Caco-2 (cell line): ENCODE measurements around the gene CFAP53. TPM values are rescaled to one million over a fixed set of nuclear protein-coding genes. Genes with fewer than 3 reads are reported as not detected.

Source experiments
- BruUV-seq: library from RNA; stranded (reverse); fragments of 400-500 nt; replicated peaks from 2 replicates; lab custom pipeline; 2021; lab: Mats Ljungman, UMichigan
- CTCF ChIA-PET: fragments of 300-600 bp; sonication (Branson Sonifier 250); formaldehyde crosslinking; loops from one replicate; lab custom pipeline; 2022; ENCODE audit warnings: antibody characterized with exemption; lab: Charles Lee
- POLR2A ChIA-PET: fragments of 300-600 bp; sonication (Branson Sonifier 250); formaldehyde crosslinking; loops from one replicate; lab custom pipeline; 2022; ENCODE audit warnings: antibody characterized with exemption; lab: Charles Lee
- DNase-seq, 2 experiments: peaks; one replicate each; pipeline versions ENCODE4 v3.0.0 to v3.0.0-alpha.2; 2020 to 2022
- H3K27me3 ChIP-seq: replicated peaks from 2 replicates; pipeline ENCODE4 v1.6.0; 2011; ENCODE audit warnings: low read length; ENCODE audit not compliant: control insufficient read depth, insufficient read depth
- H3K36me3 ChIP-seq: 2 replicates; pipeline ENCODE4 v1.5.1; 2011; ENCODE audit warnings: low read length; ENCODE audit not compliant: control insufficient read depth, insufficient read depth
- H3K4me1 ChIP-seq: fragments of 250-450 bp; sonication (Bioruptor Pico); 2 replicates; pipeline ENCODE4 v1.5.1; 2020; ENCODE audit warnings: mild to moderate bottlenecking
- H3K4me3 ChIP-seq: 2 replicates; pipeline ENCODE4 v1.5.1; 2011; ENCODE audit warnings: low read depth, mild to moderate bottlenecking, control low read depth, low read length
- H3K9me3 ChIP-seq: fragments of 250-450 bp; sonication (Bioruptor Pico); 2 replicates; pipeline ENCODE4 v1.5.1; 2020; ENCODE audit warnings: mild to moderate bottlenecking, moderate library complexity
- H3K27ac Mint-ChIP-seq: one replicate; pipeline ENCODE4 v1.8.0; 2022; ENCODE audit warnings: mixed read lengths; ENCODE audit not compliant: unreplicated experiment
- H3K27me3 Mint-ChIP-seq: one replicate; pipeline ENCODE4 v1.8.0; 2022; ENCODE audit warnings: mixed read lengths; ENCODE audit not compliant: insufficient read depth, unreplicated experiment
- H3K36me3 Mint-ChIP-seq: one replicate; pipeline ENCODE4 v1.8.0; 2022; ENCODE audit warnings: mild to moderate bottlenecking, mixed read lengths; ENCODE audit not compliant: insufficient read depth, unreplicated experiment
- H3K4me1 Mint-ChIP-seq: one replicate; pipeline ENCODE4 v1.8.0; 2022; ENCODE audit warnings: low read depth, mixed read lengths; ENCODE audit not compliant: unreplicated experiment
- H3K4me3 Mint-ChIP-seq: one replicate; pipeline ENCODE4 v1.8.0; 2022; ENCODE audit warnings: mild to moderate bottlenecking, moderate library complexity, mixed read lengths; ENCODE audit not compliant: unreplicated experiment
- H3K9me3 Mint-ChIP-seq: one replicate; pipeline ENCODE4 v1.8.0; 2022; ENCODE audit warnings: mixed read lengths; ENCODE audit not compliant: unreplicated experiment
- CTCF ChIP-seq, 2 experiments: fragments of 200-600 bp in 1 of 2; IDR thresholded peaks; 1 replicate in 1 of 2; 2 replicates in 1 of 2; pipeline versions ENCODE4 v1.5.1 to v1.8.0; 2011 to 2022; ENCODE audit warnings: antibody characterized with exemption in 1 of 2, control low read depth in 1 of 2, inconsistent platforms in 1 of 2, low read depth in 1 of 2, low read length in 1 of 2, mild to moderate bottlenecking in 1 of 2, moderate library complexity in 1 of 2; ENCODE audit not compliant: insufficient read depth in 1 of 2, severe bottlenecking in 1 of 2, unreplicated experiment in 1 of 2
- intact Hi-C: fragments of 100-400 bp; cut with micrococcal nuclease; formaldehyde crosslinking; loops from one replicate; pipeline ENCODE4 v1.10.0; 2022; ENCODE audit not compliant: unreplicated experiment
- total RNA-seq: library from RNA; stranded (reverse); gene quantifications from 2 replicates; pipeline ENCODE4 v1.2.3, GENCODE V29; 2022

CFAP53 gene
- total RNA-seq, 1 experiment from 2014 or later: not detected

- no peaks in the 10 kb centered on the region for H3K9me3 ChIP-seq
- peaks cover 15% of the 10 kb centered on the region for H3K36me3 Mint-ChIP-seq
- BruUV-seq: no TSS peak
- H3K27me3 ChIP-seq: no peaks in the 10 kb centered on the region
- H3K4me1 Mint-ChIP-seq: peaks cover 12% of the 10 kb centered on the region
- no peak for TF ChIP-seq CTCF (IDR thresholded peaks at IDR 0.05; ENCODE audit: insufficient read depth in 1 of 2, low read depth in 1 of 2, low read length in 1 of 2, severe bottlenecking in 1 of 2, unreplicated experiment in 1 of 2)
- CTCF ChIA-PET: interaction anchor here (1.9 kb wide), 1 partner anchor 76 kb away, joined by 11 read pairs; no protein-coding TSS in a partner anchor
- no peaks in the 10 kb centered on the region for H3K4me1 ChIP-seq
- intact Hi-C loops: no loop called here
- peak within 1 kb of the TSS; percentile 56 for H3K4me3 ChIP-seq
- peak within 1 kb of the TSS; percentile 94 for H3K27ac Mint-ChIP-seq
- no peaks in the 10 kb centered on the region; the same call in none of the 2 replicates for H3K36me3 ChIP-seq
- H3K4me3 Mint-ChIP-seq: peak within 1 kb of the TSS; percentile 86
- no peaks in the 10 kb centered on the region for H3K9me3 Mint-ChIP-seq
- DNase-seq: peak; percentile 88 to 91
- H3K27me3 Mint-ChIP-seq: no peaks in the 10 kb centered on the region
- POLR2A ChIA-PET: interaction anchor here (0.6 kb wide), 1 partner anchor 383 kb away, joined by 4 read pairs; no protein-coding TSS in a partner anchor
Measured at GRCh38 chr18:50281295-50281971, 15.1 kb upstream of the CFAP53 start, which contains the start of gene MBD1. Gene MBD1, minus strand, starts transcription at chr18:50281523. Its CDS starts 1,531 bp downstream, at chr18:50279992.

- Histone ChIP-seq H3K27me3 (no peaks in the 10 kb centered on the region), H3K36me3 (no peaks in the 10 kb centered on the region; the same call in none of the 2 replicates), H3K4me1 (no peaks in the 10 kb centered on the region), H3K4me3 (peak overlapping the region; percentile 56), H3K9me3 (no peaks in the 10 kb centered on the region)
- H3K4me3 Mint-ChIP-seq: peak overlapping the region; percentile 86
- BruUV-seq: no TSS peak
- no peak for DNase-seq
- intact Hi-C loops: no loop called here
- peak overlapping the region; percentile 94 for H3K27ac Mint-ChIP-seq
- peaks cover 12% of the 10 kb centered on the region for H3K4me1 Mint-ChIP-seq
- peaks cover 15% of the 10 kb centered on the region for H3K36me3 Mint-ChIP-seq
- ChIA-PET POLR2A (no interaction called here), CTCF (interaction anchor here (1.9 kb wide), 1 partner anchor 77 kb away, joined by 11 read pairs; no protein-coding TSS in a partner anchor)
- H3K9me3 Mint-ChIP-seq: no peaks in the 10 kb centered on the region
- no peak for TF ChIP-seq CTCF (IDR thresholded peaks at IDR 0.05; ENCODE audit: insufficient read depth in 1 of 2, low read depth in 1 of 2, low read length in 1 of 2, severe bottlenecking in 1 of 2, unreplicated experiment in 1 of 2)
- H3K27me3 Mint-ChIP-seq: no peaks in the 10 kb centered on the region
Measured at GRCh38 chr18:50280707-50281294, 14.5 kb upstream of the CFAP53 start.

GRCh38 chr18:50279752-50280151 is 13.5 kb upstream of the CFAP53 start:
- no peak for DNase-seq
- Mint-ChIP-seq H3K27ac (peak overlapping the region; percentile 94), H3K4me1 (peaks cover 12% of the 10 kb centered on the region), H3K36me3 (peaks cover 26% of the 10 kb centered on the region), H3K27me3 (no peaks in the 10 kb centered on the region), H3K4me3 (peak overlapping the region; percentile 86), H3K9me3 (no peaks in the 10 kb centered on the region)
- ChIA-PET CTCF (no interaction called here), POLR2A (no interaction called here)
- H3K9me3 ChIP-seq: no peaks in the 10 kb centered on the region
- BruUV-seq: no TSS peak
- intact Hi-C loops: no loop called here
- no peaks in the 10 kb centered on the region for H3K4me1 ChIP-seq
- TF ChIP-seq CTCF (IDR thresholded peaks at IDR 0.05; ENCODE audit: insufficient read depth in 1 of 2, low read depth in 1 of 2, low read length in 1 of 2, severe bottlenecking in 1 of 2, unreplicated experiment in 1 of 2): no peak
- H3K4me3 ChIP-seq: 0 out of 2 replicates have a peak overlapping the region, but pooled peaks have one; percentile 7
- no peaks in the 10 kb centered on the region for H3K27me3 ChIP-seq
- no peaks in the 10 kb centered on the region; the same call in none of the 2 replicates for H3K36me3 ChIP-seq
